Urinary bladder (tissue), 4 donors: ENCODE measurements around the gene TOGARAM1. TPM values are rescaled to one million over a fixed set of nuclear protein-coding genes. Genes with fewer than 3 reads are reported as not detected.

Experiments used
- DNase-seq: peaks from one replicate; pipeline ENCODE4 v3.0.0-alpha.2; 2015; ENCODE audit errors: extremely low spot score
- H3K27ac ChIP-seq: one replicate; pipeline ENCODE4 v1.5.1; 2013; ENCODE audit warnings: low read depth, mild to moderate bottlenecking, moderate library complexity
- H3K36me3 ChIP-seq: one replicate; pipeline ENCODE4 v1.6.1; 2013; ENCODE audit warnings: mild to moderate bottlenecking, moderate library complexity; ENCODE audit not compliant: insufficient read depth
- H3K4me1 ChIP-seq: one replicate; pipeline ENCODE4 v1.6.1; 2013; ENCODE audit warnings: mild to moderate bottlenecking, moderate library complexity; ENCODE audit not compliant: insufficient read depth
- H3K4me3 ChIP-seq: one replicate; pipeline ENCODE4 v1.5.1; 2013; ENCODE audit warnings: low read depth, low read length
- WGBS: extraction: QIAGEN DNeasy Blood & Tissue Kit; methylation state at CpG from one replicate; pipeline ENCODE4 v1.1.7; 2013; 5-methylcytosine and 5-hydroxymethylcytosine counted together
- polyA plus RNA-seq: library from polyadenylated mRNA; stranded (reverse); fragments of 200-250 nt; gene quantifications from one replicate; pipeline ENCODE4 v1.2.3, GENCODE V29; 2013
- small RNA-seq: library from RNA; depleted of rRNA; stranded (forward); fragments of <200 nt; gene quantifications from one replicate; pipeline ENCODE3, GENCODE V24; 2014
- total RNA-seq: library from RNA; depleted of rRNA; stranded (reverse); fragments of >200 nt; gene quantifications from one replicate; pipeline ENCODE4 v1.2.3, GENCODE V29; 2014
- donor health status: healthy with polysubstance abuse.
- donor health status: healthy.

TOGARAM1 gene
- total and polyA plus RNA-seq, 2 donors, result 8.2 to 78.8 TPM

GRCh38 chr14:45095143-45095542, 133.2 kb downstream of the TOGARAM1 start:
- Histone ChIP-seq H3K4me3 (no peak overlapping the region), H3K4me1 (no peaks in the 10 kb centered on the region), H3K36me3 (no peaks in the 10 kb centered on the region), H3K27ac (no peak overlapping the region)
- 92% methylated on average over 4 of the region's 4 CpGs for WGBS
- no peak for DNase-seq

DNA sequence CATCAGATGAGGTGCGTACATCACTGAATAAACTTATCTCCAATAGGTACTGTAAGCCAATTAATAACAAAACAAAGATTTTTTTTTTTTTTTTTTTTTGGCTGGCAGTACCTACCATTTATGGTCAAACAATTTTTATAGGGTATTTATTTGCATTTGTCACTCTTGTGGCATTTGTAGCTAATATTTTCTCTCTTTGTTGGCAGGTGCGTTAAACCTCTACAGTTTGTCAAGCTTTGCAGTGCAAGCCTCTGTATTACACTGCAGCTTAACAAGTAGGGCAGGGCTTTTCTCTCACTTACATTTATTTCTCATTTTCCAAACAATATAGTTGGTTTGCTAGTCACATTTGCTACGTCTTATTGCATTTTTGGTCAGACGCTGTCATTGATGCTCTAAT, 134.2 kb downstream of the TOGARAM1 start:
- Histone ChIP-seq H3K36me3 (no peaks in the 10 kb centered on the region), H3K4me1 (no peaks in the 10 kb centered on the region), H3K27ac (no peak overlapping the region), H3K4me3 (no peak overlapping the region)
- WGBS, result 93% methylated on average over 4 of the region's 4 CpGs
- DNase-seq, result no peak

DNA sequence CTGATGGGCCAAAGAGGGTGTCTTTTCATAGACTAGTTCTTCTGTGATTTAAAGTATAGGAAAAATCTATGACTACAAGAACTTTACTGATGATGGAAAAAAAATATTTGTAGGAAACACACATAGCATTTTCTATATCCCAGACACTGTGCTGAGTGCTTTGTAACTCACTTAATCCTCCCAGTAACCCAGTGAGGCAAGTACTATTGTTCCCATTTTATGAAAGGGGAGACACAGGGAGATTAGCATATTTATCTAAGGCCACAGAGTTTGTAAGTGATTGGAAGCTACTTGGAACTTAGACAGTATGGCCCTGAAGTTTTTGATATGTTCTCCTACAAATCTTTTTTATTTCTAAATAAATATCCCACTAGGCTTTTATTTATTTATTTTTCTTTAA, 141.8 kb downstream of the TOGARAM1 start:
- peaks cover 5% of the 10 kb centered on the region for H3K36me3 ChIP-seq
- H3K4me1 ChIP-seq, result no peaks in the 10 kb centered on the region
- no peak for DNase-seq
- H3K4me3 ChIP-seq, result no peak overlapping the region
- H3K27ac ChIP-seq, result no peak overlapping the region

DNA sequence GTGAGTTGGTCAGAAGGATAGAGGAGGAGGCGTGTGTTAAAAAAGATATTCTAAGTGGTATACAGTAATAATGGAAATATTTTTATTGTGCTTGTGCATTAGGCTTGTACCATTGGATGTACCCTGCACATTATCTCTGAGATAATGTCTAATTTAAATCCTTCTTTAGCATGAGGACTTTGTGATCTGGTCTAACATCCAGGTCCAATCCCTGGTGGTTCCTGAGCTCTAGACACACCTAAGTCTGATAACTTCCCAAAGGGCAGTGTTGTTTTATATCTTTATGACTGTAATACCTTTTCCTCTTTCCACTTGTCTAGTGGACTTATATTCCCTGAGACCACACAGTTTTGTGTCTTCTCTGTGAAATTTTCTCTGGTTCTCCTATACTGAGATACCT, 142.6 kb downstream of the TOGARAM1 start:
- Histone ChIP-seq H3K36me3 (peaks cover 5% of the 10 kb centered on the region), H3K27ac (no peak overlapping the region), H3K4me1 (no peaks in the 10 kb centered on the region), H3K4me3 (no peak overlapping the region)
- 54% methylated on average over 1 of the region's 1 CpG for WGBS
- DNase-seq, result no peak

GRCh38 chr14:45112896-45113781, 151.1 kb downstream of the TOGARAM1 start:
- no peaks in the 10 kb centered on the region for H3K36me3 ChIP-seq

DNA sequence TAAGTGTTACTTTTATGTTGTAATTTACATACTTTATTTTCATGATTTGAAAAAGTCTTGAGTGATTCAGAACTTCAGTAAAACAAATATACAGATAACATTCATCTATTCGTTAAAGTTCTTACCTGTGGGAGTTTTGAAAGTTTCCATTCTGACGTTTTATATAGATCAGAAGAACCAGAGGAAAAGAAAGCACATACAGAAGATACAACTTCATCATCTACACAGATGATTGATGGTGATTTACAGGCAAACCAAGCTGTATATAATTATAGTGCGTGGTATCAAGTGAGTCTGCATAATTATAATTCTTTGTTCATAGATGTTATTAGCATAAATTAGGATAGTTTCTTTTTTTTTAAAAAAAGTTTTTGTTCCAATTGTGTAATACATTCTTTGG, 152.3 kb downstream of the TOGARAM1 start:
- DNase-seq, result no peak
- Histone ChIP-seq H3K4me1 (no peaks in the 10 kb centered on the region), H3K4me3 (no peak overlapping the region), H3K27ac (no peak overlapping the region), H3K36me3 (no peaks in the 10 kb centered on the region)
- 78% methylated on average over 3 of the region's 3 CpGs for WGBS

More at GRCh38 chr14:45112896-45113781, 151.1 kb downstream of the TOGARAM1 start:
- Histone ChIP-seq H3K27ac (no peak overlapping the region), H3K4me3 (no peak overlapping the region), H3K4me1 (no peaks in the 10 kb centered on the region)
- WGBS, result 74% methylated on average over 6 of the region's 6 CpGs
- DNase-seq, result no peak

DNA sequence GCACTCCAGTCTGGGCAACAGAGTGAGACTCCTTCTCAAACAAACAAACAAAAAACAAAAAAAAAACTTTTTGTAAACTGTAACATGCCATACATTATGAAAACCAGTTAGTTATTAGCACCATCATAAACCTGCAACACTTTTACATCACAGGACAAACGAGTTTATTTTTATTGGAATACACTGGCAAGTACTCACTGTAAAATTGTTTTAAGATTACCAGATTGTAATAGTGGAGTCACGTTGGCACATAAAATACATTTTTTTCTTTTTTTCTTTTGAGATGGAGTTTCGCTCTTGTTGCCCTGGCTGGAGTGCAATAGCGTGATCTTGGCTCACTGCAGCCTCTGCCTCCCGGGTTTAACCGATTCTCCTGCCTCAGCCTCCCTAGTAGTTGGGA, 156.6 kb downstream of the TOGARAM1 start:
- Histone ChIP-seq H3K27ac (no peak overlapping the region), H3K4me1 (no peaks in the 10 kb centered on the region), H3K4me3 (no peak overlapping the region), H3K36me3 (no peaks in the 10 kb centered on the region)
- WGBS, result 84% methylated on average over 6 of the region's 6 CpGs
- DNase-seq, result no peak

DNA sequence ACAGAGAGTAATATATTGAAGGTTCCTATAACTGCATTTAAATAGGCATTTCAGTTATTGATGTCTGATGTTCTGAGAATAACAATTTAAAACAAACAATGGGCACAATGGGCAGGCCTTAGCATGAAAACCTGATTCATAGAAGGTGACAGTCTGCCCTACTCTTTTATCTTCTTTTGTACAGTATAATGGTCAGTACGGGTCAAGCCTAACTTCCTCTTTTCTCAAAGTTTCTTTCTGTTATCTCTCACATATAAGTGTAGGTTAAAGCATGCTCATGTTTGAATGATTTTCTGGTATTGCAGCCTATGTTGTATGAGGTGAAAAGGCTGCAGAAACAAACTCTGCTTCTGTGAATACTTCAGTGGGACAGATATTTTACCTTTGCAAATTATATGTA, 158.1 kb downstream of the TOGARAM1 start:
- DNase-seq, result no peak
- Histone ChIP-seq H3K4me1 (no peaks in the 10 kb centered on the region), H3K4me3 (no peak overlapping the region), H3K27ac (no peak overlapping the region), H3K36me3 (no peaks in the 10 kb centered on the region)
- 80% methylated on average over 1 of the region's 1 CpG for WGBS

DNA sequence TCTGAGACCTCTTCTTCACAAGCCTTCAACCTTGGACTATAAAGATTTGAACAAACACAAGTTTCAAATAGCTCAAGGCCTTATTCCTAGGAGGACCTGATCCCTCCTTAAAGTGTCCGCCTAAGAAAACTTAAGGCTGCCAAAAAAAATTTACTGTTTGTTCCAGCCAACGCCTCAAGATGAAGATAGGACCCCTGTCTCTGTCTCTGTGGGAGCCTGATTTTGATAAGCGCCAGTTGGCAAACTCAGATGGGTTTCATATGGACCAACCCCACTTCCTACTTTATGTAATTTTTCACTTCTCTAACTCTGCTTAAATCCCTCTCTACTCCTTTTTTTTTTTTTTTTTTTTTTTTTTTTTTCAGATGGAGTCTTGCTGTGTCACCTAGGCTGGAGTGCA, 161.3 kb downstream of the TOGARAM1 start:
- DNase-seq, result no peak
- Histone ChIP-seq H3K36me3 (no peaks in the 10 kb centered on the region), H3K27ac (no peak overlapping the region), H3K4me1 (no peaks in the 10 kb centered on the region), H3K4me3 (no peak overlapping the region)
- 96% methylated on average over 3 of the region's 3 CpGs for WGBS

Small RNA genes within 50 kb of the gene (small RNA-seq; reads per million reads assigned to genes)
- gene RF00151 (not detected), gene SNORD127 (2,847 reads per million, percentile 99 among the genes with 10 or more reads in this experiment)

Other genes with a start within 250 kb of the TOGARAM1 start
- 36.7 TPM for gene KLHL28, start 243 bp upstream of the TOGARAM1 start, total RNA-seq
- 5.6 TPM for gene KLHL28, start 243 bp upstream of the TOGARAM1 start, polyA plus RNA-seq
- 75.7 TPM for gene PRPF39, start 121.9 kb downstream of the TOGARAM1 start, total RNA-seq
- 15.7 TPM for gene PRPF39, start 121.9 kb downstream of the TOGARAM1 start, polyA plus RNA-seq
- gene FKBP3, start 172.3 kb downstream of the TOGARAM1 start, total RNA-seq, result 53.9 TPM
- gene FKBP3, start 172.3 kb downstream of the TOGARAM1 start, polyA plus RNA-seq, result 51.0 TPM
- gene FANCM, start 173.7 kb downstream of the TOGARAM1 start, total RNA-seq, result 23.3 TPM
- gene FANCM, start 173.7 kb downstream of the TOGARAM1 start, polyA plus RNA-seq, result 2.2 TPM